WTC11 (cell line): ENCODE results near the gene CTDP1. TPM values are rescaled to one million over a fixed set of nuclear protein-coding genes. Genes with fewer than 3 reads are reported as not detected.

Source experiments
- ATAC-seq: fragments of 200-7000 bp; cut with Tn5 transposase; 2 replicates; pipeline ENCODE4 v1.10.0; 2021; ENCODE audit warnings: mild to moderate bottlenecking, moderate library complexity
- CTCF ChIA-PET: fragments of 300-600 bp; sonication (Branson Sonifier 250); formaldehyde crosslinking; loops from one replicate; lab custom pipeline; 2021; ENCODE audit warnings: antibody characterized with exemption; lab: Charles Lee
- POLR2A ChIA-PET: fragments of 350-600 bp; sonication (Branson Sonifier 250); formaldehyde crosslinking; loops from one replicate; lab custom pipeline; 2021; ENCODE audit warnings: antibody characterized with exemption; lab: Charles Lee
- DNase-seq: peaks from one replicate; pipeline ENCODE4 v3.0.0; 2021; ENCODE audit warnings: low spot score
- H3K27ac Mint-ChIP-seq: 2 replicates; pipeline ENCODE4 v1.8.0; 2021; ENCODE audit warnings: mixed read lengths
- H3K27me3 Mint-ChIP-seq: 2 replicates; pipeline ENCODE4 v1.8.0; 2021; ENCODE audit warnings: low read depth, mild to moderate bottlenecking, moderate library complexity, mixed read lengths
- H3K36me3 Mint-ChIP-seq: 2 replicates; pipeline ENCODE4 v1.8.0; 2021; ENCODE audit warnings: mixed read lengths
- H3K4me1 Mint-ChIP-seq: 2 replicates; pipeline ENCODE4 v1.8.0; 2022; ENCODE audit warnings: mixed read lengths
- H3K4me3 Mint-ChIP-seq: 2 replicates; pipeline ENCODE4 v1.8.0; 2021; ENCODE audit warnings: mild to moderate bottlenecking, moderate library complexity, mixed read lengths
- H3K9me3 Mint-ChIP-seq: 2 replicates; pipeline ENCODE4 v1.8.0; 2021; ENCODE audit warnings: mixed read lengths
- AFF4 ChIP-seq: sonication (generic); formaldehyde crosslinking; IDR thresholded peaks from 2 replicates; pipeline ENCODE4 v1.8.1; 2023; ENCODE audit warnings: mild to moderate bottlenecking, missing genetic modification reagents, borderline replicate concordance
- AR ChIP-seq: fragments of 250-450 bp; sonication (Bioruptor Pico); IDR thresholded peaks from 2 replicates; pipeline ENCODE4 v1.9.0; 2021; ENCODE audit warnings: mild to moderate bottlenecking
- CTCF ChIP-seq: fragments of 200-600 bp; IDR thresholded peaks from 2 replicates; pipeline ENCODE4 v1.8.0; 2022; ENCODE audit warnings: antibody characterized with exemption
- GRHL2 ChIP-seq: fragments of 250-450 bp; sonication (Bioruptor Pico); IDR thresholded peaks from 2 replicates; pipeline ENCODE4 v1.8.0; 2022; ENCODE audit warnings: mild to moderate bottlenecking, moderate library complexity; ENCODE audit not compliant: insufficient replicate concordance, severe bottlenecking
- IRF1 ChIP-seq: sonication (generic); formaldehyde crosslinking; IDR thresholded peaks from 2 replicates; pipeline ENCODE4 v1.8.0; 2023; ENCODE audit warnings: missing genetic modification reagents
- OVOL2 ChIP-seq: fragments of 250-450 bp; sonication (Bioruptor Pico); IDR thresholded peaks from 2 replicates; pipeline ENCODE4 v1.9.0; 2021; ENCODE audit warnings: mild to moderate bottlenecking, borderline replicate concordance
- SMAD3 ChIP-seq: sonication (generic); formaldehyde crosslinking; IDR thresholded peaks from 2 replicates; pipeline ENCODE4 v1.8.0; 2022; ENCODE audit warnings: missing genetic modification reagents, mild to moderate bottlenecking, borderline replicate concordance
- ZNF232 ChIP-seq: sonication (generic); formaldehyde crosslinking; IDR thresholded peaks from 2 replicates; pipeline ENCODE4 v1.8.0; 2022; ENCODE audit warnings: mild to moderate bottlenecking, missing genetic modification reagents
- ZNF281 ChIP-seq: sonication (generic); formaldehyde crosslinking; IDR thresholded peaks from 2 replicates; pipeline ENCODE4 v1.8.0; 2023; ENCODE audit warnings: mild to moderate bottlenecking, missing genetic modification reagents
- ZNF317 ChIP-seq: sonication (generic); formaldehyde crosslinking; IDR thresholded peaks from 2 replicates; pipeline ENCODE4 v1.8.1; 2023; ENCODE audit warnings: low read depth, mild to moderate bottlenecking, moderate library complexity, missing genetic modification reagents, borderline replicate concordance
- ZNF423 ChIP-seq: fragments of 250-450 bp; sonication (Bioruptor Pico); IDR thresholded peaks from 2 replicates; pipeline ENCODE4 v2.1.2; 2022; ENCODE audit warnings: mild to moderate bottlenecking, moderate library complexity
- total RNA-seq: library from RNA; stranded (reverse); gene quantifications from 3 replicates; pipeline ENCODE4 v1.2.3, GENCODE V29; 2021
- TF ChIP-seq, protein P1 (sequence below): sonication (generic); formaldehyde crosslinking; IDR thresholded peaks from 2 replicates; pipeline ENCODE4 v1.8.1; 2022; ENCODE audit warnings: missing genetic modification reagents, borderline replicate concordance

Gene CTDP1
- total RNA-seq, 1 experiment from 2014 or later, result 39.7 TPM

DNA sequence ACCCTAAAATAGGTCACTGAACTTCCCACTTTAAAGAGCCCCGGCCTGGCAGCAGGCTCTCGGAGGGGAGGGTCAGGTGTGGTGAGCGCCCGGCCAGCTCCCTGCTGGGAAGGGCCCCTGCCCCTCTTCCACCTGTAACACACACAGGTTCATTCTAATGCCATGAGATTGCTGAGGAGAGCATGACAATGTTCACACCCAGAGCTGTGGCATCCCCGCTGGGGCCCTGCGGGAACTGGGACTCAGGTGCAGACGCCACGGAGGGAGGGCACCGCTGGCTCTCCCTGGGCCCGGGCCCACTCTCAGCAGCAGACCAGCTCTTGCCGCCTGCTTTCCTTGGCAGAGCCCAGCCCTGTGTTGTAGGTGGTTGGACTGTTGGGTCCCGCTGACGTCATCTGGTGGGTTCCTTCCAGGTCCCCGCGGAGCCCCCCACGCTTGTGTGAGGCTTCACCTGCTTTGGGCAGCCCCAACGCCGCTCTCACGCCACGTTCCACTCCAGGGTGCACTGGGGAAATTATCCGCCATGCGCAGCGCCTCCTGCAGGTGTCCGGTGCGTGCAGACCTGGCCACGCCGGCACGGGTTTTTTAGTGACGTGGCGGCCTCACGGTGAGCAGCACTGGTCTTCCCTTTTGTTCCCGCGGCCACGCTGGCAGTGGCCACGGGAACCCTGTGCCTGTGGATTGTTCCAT, 67.7 kb downstream of the CTDP1 start:
- ATAC-seq (no peak), DNase-seq (no peak)
- Mint-ChIP-seq H3K9me3 (no peaks in the 10 kb centered on the region), H3K27me3 (no peaks in the 10 kb centered on the region), H3K36me3 (peaks cover 4% of the 10 kb centered on the region; the same call in 1 of the 2 replicates), H3K4me1 (no peaks in the 10 kb centered on the region), H3K27ac (no peak overlapping the region), H3K4me3 (no peak overlapping the region)
- TF ChIP-seq, protein P1, sequence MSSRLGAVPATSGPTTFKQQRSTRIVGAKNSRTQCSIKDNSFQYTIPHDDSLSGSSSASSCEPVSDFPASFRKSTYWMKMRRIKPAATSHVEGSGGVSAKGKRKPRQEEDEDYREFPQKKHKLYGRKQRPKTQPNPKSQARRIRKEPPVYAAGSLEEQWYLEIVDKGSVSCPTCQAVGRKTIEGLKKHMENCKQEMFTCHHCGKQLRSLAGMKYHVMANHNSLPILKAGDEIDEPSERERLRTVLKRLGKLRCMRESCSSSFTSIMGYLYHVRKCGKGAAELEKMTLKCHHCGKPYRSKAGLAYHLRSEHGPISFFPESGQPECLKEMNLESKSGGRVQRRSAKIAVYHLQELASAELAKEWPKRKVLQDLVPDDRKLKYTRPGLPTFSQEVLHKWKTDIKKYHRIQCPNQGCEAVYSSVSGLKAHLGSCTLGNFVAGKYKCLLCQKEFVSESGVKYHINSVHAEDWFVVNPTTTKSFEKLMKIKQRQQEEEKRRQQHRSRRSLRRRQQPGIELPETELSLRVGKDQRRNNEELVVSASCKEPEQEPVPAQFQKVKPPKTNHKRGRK (CRISPR knock-in tag), result no peak
- TF ChIP-seq ZNF281 (CRISPR knock-in tag) (no peak), GRHL2 (CRISPR knock-in tag) (no peak), AR (no peak), ZNF232 (CRISPR knock-in tag) (no peak), ZNF423 (CRISPR knock-in tag) (no peak)
- POLR2A ChIA-PET, result no interaction called here
- CTCF ChIA-PET, result no interaction called here

DNA sequence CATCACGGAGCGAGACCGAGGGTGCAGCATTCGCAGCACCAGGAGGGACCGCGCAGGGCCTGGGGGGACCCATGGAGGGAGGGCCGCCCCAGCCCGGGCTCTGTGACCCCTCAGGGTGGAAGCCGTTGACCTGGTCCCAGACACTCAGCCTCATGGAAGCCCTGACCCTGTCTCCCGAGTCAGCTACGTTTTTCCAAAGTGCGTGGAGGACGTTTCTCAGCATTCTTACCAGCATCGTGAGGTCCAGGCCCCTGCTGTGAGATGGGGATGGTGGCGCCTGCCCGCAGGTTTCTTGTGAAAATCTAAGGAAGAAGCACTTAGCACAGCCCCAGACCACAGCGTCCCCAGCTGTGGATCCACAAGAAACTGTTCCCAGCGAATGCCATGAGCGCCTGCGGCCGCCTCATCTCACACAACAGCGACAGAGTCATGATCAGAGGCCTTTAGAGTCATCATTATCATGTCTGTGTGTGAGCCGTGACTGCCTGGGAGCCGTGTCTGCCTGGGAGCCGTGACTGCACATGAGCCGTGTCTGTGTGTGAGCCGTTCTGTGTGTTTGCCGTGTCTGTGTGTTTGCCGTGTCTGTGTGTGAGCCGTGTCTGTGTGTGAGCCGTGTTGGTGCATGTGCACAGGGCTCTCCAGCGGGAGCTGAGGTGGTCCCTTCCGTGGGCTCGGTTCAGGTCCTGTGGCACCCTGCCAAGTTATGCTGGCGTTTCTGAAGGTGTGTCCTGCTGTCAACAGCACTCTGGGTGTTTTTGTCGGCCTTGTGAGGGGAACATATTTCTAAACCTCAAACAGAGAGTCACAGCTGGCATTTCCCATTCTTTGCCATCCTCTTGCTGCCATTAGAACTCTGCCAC, 68.9 kb downstream of the CTDP1 start:
- no peak overlapping the region for H3K4me3 Mint-ChIP-seq
- peaks cover 11% of the 10 kb centered on the region; the same call in 1 of the 2 replicates for H3K36me3 Mint-ChIP-seq
- ChIA-PET POLR2A (no interaction called here), CTCF (no interaction called here)
- H3K27me3 Mint-ChIP-seq, result no peaks in the 10 kb centered on the region
- DNase-seq (no peak), ATAC-seq (no peak)
- H3K27ac Mint-ChIP-seq, result no peak overlapping the region
- no peaks in the 10 kb centered on the region for H3K9me3 Mint-ChIP-seq
- H3K4me1 Mint-ChIP-seq, result no peaks in the 10 kb centered on the region
- TF ChIP-seq OVOL2 (CRISPR knock-in tag) (no peak), SMAD3 (CRISPR knock-in tag) (no peak), ZNF281 (CRISPR knock-in tag) (no peak), AFF4 (CRISPR knock-in tag) (no peak), ZNF317 (no peak), IRF1 (CRISPR knock-in tag) (no peak), CTCF (no peak)
